WTC11 (cell line): ENCODE results near the gene BCAM. TPM values are rescaled to one million over a fixed set of nuclear protein-coding genes. Genes with fewer than 3 reads are reported as not detected.

Source experiments
- ATAC-seq: fragments of 200-7000 bp; cut with Tn5 transposase; 2 replicates; pipeline ENCODE4 v1.10.0; 2021; ENCODE audit warnings: mild to moderate bottlenecking, moderate library complexity
- CTCF ChIA-PET: fragments of 300-600 bp; sonication (Branson Sonifier 250); formaldehyde crosslinking; loops from one replicate; lab custom pipeline; 2021; ENCODE audit warnings: antibody characterized with exemption; lab: Charles Lee
- POLR2A ChIA-PET: fragments of 350-600 bp; sonication (Branson Sonifier 250); formaldehyde crosslinking; loops from one replicate; lab custom pipeline; 2021; ENCODE audit warnings: antibody characterized with exemption; lab: Charles Lee
- DNase-seq: peaks from one replicate; pipeline ENCODE4 v3.0.0; 2021; ENCODE audit warnings: low spot score
- H3K27ac Mint-ChIP-seq: 2 replicates; pipeline ENCODE4 v1.8.0; 2021; ENCODE audit warnings: mixed read lengths
- H3K27me3 Mint-ChIP-seq: 2 replicates; pipeline ENCODE4 v1.8.0; 2021; ENCODE audit warnings: low read depth, mild to moderate bottlenecking, moderate library complexity, mixed read lengths
- H3K36me3 Mint-ChIP-seq: 2 replicates; pipeline ENCODE4 v1.8.0; 2021; ENCODE audit warnings: mixed read lengths
- H3K4me1 Mint-ChIP-seq: 2 replicates; pipeline ENCODE4 v1.8.0; 2022; ENCODE audit warnings: mixed read lengths
- H3K4me3 Mint-ChIP-seq: 2 replicates; pipeline ENCODE4 v1.8.0; 2021; ENCODE audit warnings: mild to moderate bottlenecking, moderate library complexity, mixed read lengths
- H3K9me3 Mint-ChIP-seq: 2 replicates; pipeline ENCODE4 v1.8.0; 2021; ENCODE audit warnings: mixed read lengths
- ARID4B ChIP-seq: sonication (generic); formaldehyde crosslinking; IDR thresholded peaks from 2 replicates; pipeline ENCODE4 v1.8.0; 2023; ENCODE audit warnings: missing genetic modification reagents, mild to moderate bottlenecking, borderline replicate concordance
- ATF1 ChIP-seq: sonication (generic); formaldehyde crosslinking; IDR thresholded peaks from 2 replicates; pipeline ENCODE4 v1.8.1; 2023; ENCODE audit warnings: mild to moderate bottlenecking, moderate library complexity, missing genetic modification reagents
- CDX4 ChIP-seq: fragments of 250-450 bp; sonication (Bioruptor Pico); IDR thresholded peaks from 2 replicates; pipeline ENCODE4 v1.9.0; 2021; ENCODE audit warnings: moderate library complexity, mild to moderate bottlenecking, inconsistent platforms, borderline replicate concordance
- EMX1 ChIP-seq: fragments of 250-450 bp; sonication (Bioruptor Pico); IDR thresholded peaks from 2 replicates; pipeline ENCODE4 v1.8.0; 2021; ENCODE audit warnings: mild to moderate bottlenecking
- ERG ChIP-seq: fragments of 250-450 bp; sonication (Bioruptor Pico); IDR thresholded peaks from 2 replicates; pipeline ENCODE4 v1.8.0; 2021; ENCODE audit warnings: mild to moderate bottlenecking
- FOXJ3 ChIP-seq: sonication (generic); formaldehyde crosslinking; IDR thresholded peaks from 2 replicates; pipeline ENCODE4 v1.9.0; 2021; ENCODE audit warnings: missing genetic modification reagents, mild to moderate bottlenecking, borderline replicate concordance
- GRHL2 ChIP-seq: fragments of 250-450 bp; sonication (Bioruptor Pico); IDR thresholded peaks from 2 replicates; pipeline ENCODE4 v1.8.0; 2022; ENCODE audit warnings: mild to moderate bottlenecking, moderate library complexity; ENCODE audit not compliant: insufficient replicate concordance, severe bottlenecking
- MXD4 ChIP-seq: fragments of 250-450 bp; sonication (Bioruptor Pico); IDR thresholded peaks from 2 replicates; pipeline ENCODE4 v1.8.0; 2021; ENCODE audit warnings: mild to moderate bottlenecking, moderate library complexity, borderline replicate concordance
- MYBL2 ChIP-seq: sonication (generic); formaldehyde crosslinking; IDR thresholded peaks from 2 replicates; pipeline ENCODE4 v1.8.1; 2023; ENCODE audit warnings: mild to moderate bottlenecking, moderate library complexity, missing genetic modification reagents
- NFYB ChIP-seq: sonication (generic); formaldehyde crosslinking; conservative IDR thresholded peaks from 2 replicates; pipeline ENCODE4 v1.8.0; 2022; ENCODE audit warnings: low read depth, missing genetic modification reagents
- RELA ChIP-seq: sonication (generic); formaldehyde crosslinking; IDR thresholded peaks from 2 replicates; pipeline ENCODE4 v1.8.1; 2022; ENCODE audit warnings: missing genetic modification reagents, mild to moderate bottlenecking, borderline replicate concordance
- SP1 ChIP-seq: sonication (generic); formaldehyde crosslinking; conservative IDR thresholded peaks from 2 replicates; pipeline ENCODE4 v1.8.1; 2022; ENCODE audit warnings: missing genetic modification reagents
- TEAD1 ChIP-seq: sonication (generic); formaldehyde crosslinking; IDR thresholded peaks from 2 replicates; pipeline ENCODE4 v1.8.0; 2022; ENCODE audit warnings: mild to moderate bottlenecking, missing genetic modification reagents
- TEAD4 ChIP-seq: sonication (generic); formaldehyde crosslinking; IDR thresholded peaks from 2 replicates; pipeline ENCODE4 v1.8.0; 2022; ENCODE audit warnings: mild to moderate bottlenecking, missing genetic modification reagents
- ZNF121 ChIP-seq: sonication (generic); formaldehyde crosslinking; IDR thresholded peaks from 2 replicates; pipeline ENCODE4 v1.8.0; 2023; ENCODE audit warnings: missing genetic modification reagents
- ZNF263 ChIP-seq: sonication (generic); formaldehyde crosslinking; IDR thresholded peaks from 2 replicates; pipeline ENCODE4 v1.8.1; 2022; ENCODE audit warnings: low read depth, mild to moderate bottlenecking, moderate library complexity, missing genetic modification reagents
- ZNF423 ChIP-seq: fragments of 250-450 bp; sonication (Bioruptor Pico); IDR thresholded peaks from 2 replicates; pipeline ENCODE4 v2.1.2; 2022; ENCODE audit warnings: mild to moderate bottlenecking, moderate library complexity
- total RNA-seq: library from RNA; stranded (reverse); gene quantifications from 3 replicates; pipeline ENCODE4 v1.2.3, GENCODE V29; 2021
- TF ChIP-seq, protein P1 (sequence below): sonication (generic); formaldehyde crosslinking; IDR thresholded peaks from 2 replicates; pipeline ENCODE4 v1.8.1; 2022; ENCODE audit warnings: mild to moderate bottlenecking, moderate library complexity, missing genetic modification reagents
- TF ChIP-seq, protein P2 (sequence below): sonication (generic); formaldehyde crosslinking; IDR thresholded peaks from 2 replicates; pipeline ENCODE4 v1.8.0; 2023; ENCODE audit warnings: mild to moderate bottlenecking, missing genetic modification reagents

BCAM gene
- total RNA-seq, 1 experiment from 2014 or later = 73.1 TPM

GRCh38 chr19:44848036-44848811, 39.3 kb downstream of the BCAM start:
- ATAC-seq (no peak), DNase-seq (peak; percentile 38)
- peaks cover 6% of the 10 kb centered on the region for H3K27me3 Mint-ChIP-seq
- H3K27ac Mint-ChIP-seq = peak overlapping the region; percentile 99
- no peaks in the 10 kb centered on the region for H3K36me3 Mint-ChIP-seq
- H3K4me3 Mint-ChIP-seq = peak overlapping the region; percentile 97
- ChIA-PET POLR2A (interaction anchor here (0.5 to 3.4 kb wide), 11 partner anchors 29 to 1169 kb away, joined by 3 to 17 read pairs (median 4); partner anchors contain the start of genes APOE, BCAM and TOMM40), CTCF (interaction anchor here (0.7 to 2.4 kb wide), 16 partner anchors 9 to 277 kb away, joined by 3 to 13 read pairs (median 4); partner anchors contain the start of gene APOE)
- TF ChIP-seq SP1 (CRISPR knock-in tag) (0 out of 2 replicates have a peak, but pooled peaks have one; percentile 0), TEAD1 (no peak), MXD4 (CRISPR knock-in tag) (no peak), MYBL2 (CRISPR knock-in tag) (no peak), CDX4 (no peak)
- peaks cover 33% of the 10 kb centered on the region for H3K4me1 Mint-ChIP-seq
- H3K9me3 Mint-ChIP-seq = no peaks in the 10 kb centered on the region

DNA sequence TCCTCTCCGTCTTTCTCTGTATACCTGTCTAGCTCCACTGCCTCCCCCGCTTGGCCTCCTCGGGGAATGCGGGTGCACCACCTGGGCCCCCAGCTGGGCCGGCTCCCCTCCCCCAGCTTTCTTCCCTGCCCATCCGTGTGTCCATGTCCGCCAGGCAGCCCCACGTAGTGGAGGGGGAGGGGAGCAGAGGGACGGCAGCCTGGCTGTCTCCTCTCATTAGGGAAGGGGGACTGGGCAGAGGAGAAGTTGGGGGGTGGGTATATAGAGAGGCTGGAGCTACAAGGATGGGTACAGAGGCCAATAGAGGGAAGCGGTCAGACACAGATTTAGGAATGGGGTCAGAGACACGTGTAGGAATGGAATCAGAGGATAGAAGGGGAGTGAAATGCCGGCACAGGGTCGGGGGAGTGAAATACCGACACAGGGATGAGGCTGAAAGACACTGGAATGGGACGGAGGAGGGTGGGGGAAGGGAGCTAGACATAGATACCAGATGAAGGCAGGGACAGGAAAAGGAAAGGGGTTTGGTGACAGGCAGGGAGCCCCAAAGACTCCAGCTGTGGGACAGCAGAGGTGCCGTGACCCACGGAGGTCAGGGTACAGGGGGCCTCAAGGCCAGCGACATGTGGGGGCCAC, 40.0 kb downstream of the BCAM start:
- Mint-ChIP-seq H3K4me1 (peaks cover 33% of the 10 kb centered on the region), H3K4me3 (peak overlapping the region; percentile 97), H3K36me3 (peaks cover 3% of the 10 kb centered on the region; the same call in 1 of the 2 replicates), H3K27me3 (peaks cover 4% of the 10 kb centered on the region), H3K27ac (peak overlapping the region; percentile 99), H3K9me3 (no peaks in the 10 kb centered on the region)
- ChIA-PET CTCF (interaction anchor here (0.7 to 2.4 kb wide), 14 partner anchors 9 to 278 kb away, joined by 3 to 13 read pairs (median 4); partner anchors contain the start of gene APOE), POLR2A (interaction anchor here (0.6 to 3.4 kb wide), 10 partner anchors 29 to 1168 kb away, joined by 3 to 17 read pairs (median 5); partner anchors contain the start of genes APOE, BCAM and TOMM40)
- DNase-seq (peak; percentile 56), ATAC-seq (no peak)
- TF ChIP-seq TEAD4 (CRISPR knock-in tag) (no peak), ZNF263 (CRISPR knock-in tag) (no peak), EMX1 (CRISPR knock-in tag) (no peak), FOXJ3 (CRISPR knock-in tag) (no peak), ZNF121 (CRISPR knock-in tag) (no peak), NFYB (no peak), ATF1 (CRISPR knock-in tag) (no peak), MXD4 (CRISPR knock-in tag) (no peak), GRHL2 (CRISPR knock-in tag) (no peak), ZNF423 (CRISPR knock-in tag) (peak; percentile 54)
- TF ChIP-seq, protein P1, sequence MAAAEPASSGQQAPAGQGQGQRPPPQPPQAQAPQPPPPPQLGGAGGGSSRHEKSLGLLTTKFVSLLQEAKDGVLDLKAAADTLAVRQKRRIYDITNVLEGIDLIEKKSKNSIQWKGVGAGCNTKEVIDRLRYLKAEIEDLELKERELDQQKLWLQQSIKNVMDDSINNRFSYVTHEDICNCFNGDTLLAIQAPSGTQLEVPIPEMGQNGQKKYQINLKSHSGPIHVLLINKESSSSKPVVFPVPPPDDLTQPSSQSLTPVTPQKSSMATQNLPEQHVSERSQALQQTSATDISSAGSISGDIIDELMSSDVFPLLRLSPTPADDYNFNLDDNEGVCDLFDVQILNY = no peak
- TF ChIP-seq, protein P2, sequence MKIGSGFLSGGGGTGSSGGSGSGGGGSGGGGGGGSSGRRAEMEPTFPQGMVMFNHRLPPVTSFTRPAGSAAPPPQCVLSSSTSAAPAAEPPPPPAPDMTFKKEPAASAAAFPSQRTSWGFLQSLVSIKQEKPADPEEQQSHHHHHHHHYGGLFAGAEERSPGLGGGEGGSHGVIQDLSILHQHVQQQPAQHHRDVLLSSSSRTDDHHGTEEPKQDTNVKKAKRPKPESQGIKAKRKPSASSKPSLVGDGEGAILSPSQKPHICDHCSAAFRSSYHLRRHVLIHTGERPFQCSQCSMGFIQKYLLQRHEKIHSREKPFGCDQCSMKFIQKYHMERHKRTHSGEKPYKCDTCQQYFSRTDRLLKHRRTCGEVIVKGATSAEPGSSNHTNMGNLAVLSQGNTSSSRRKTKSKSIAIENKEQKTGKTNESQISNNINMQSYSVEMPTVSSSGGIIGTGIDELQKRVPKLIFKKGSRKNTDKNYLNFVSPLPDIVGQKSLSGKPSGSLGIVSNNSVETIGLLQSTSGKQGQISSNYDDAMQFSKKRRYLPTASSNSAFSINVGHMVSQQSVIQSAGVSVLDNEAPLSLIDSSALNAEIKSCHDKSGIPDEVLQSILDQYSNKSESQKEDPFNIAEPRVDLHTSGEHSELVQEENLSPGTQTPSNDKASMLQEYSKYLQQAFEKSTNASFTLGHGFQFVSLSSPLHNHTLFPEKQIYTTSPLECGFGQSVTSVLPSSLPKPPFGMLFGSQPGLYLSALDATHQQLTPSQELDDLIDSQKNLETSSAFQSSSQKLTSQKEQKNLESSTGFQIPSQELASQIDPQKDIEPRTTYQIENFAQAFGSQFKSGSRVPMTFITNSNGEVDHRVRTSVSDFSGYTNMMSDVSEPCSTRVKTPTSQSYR (CRISPR knock-in tag) = peak; percentile 62; the same call in 1 of the 2 replicates

- Mint-ChIP-seq H3K27me3 (no peaks in the 10 kb centered on the region), H3K36me3 (peaks cover 6% of the 10 kb centered on the region), H3K27ac (no peak overlapping the region), H3K9me3 (no peaks in the 10 kb centered on the region), H3K4me1 (peaks cover 30% of the 10 kb centered on the region), H3K4me3 (peak overlapping the region; percentile 41)
- POLR2A ChIA-PET = interaction anchor here (0.5 kb wide), 2 partner anchors 10 to 70 kb away, joined by 3 to 4 read pairs; no protein-coding TSS in a partner anchor
- DNase-seq = no peak
- ATAC-seq = no peak
- TF ChIP-seq RELA (no peak), ERG (CRISPR knock-in tag) (no peak), ARID4B (CRISPR knock-in tag) (0 out of 2 replicates have a peak, but pooled peaks have one; percentile 39)
- CTCF ChIA-PET = interaction anchor here (0.7 kb wide), 2 partner anchors 43 to 280 kb away, joined by 3 read pairs; no protein-coding TSS in a partner anchor
These were observed 41.8 kb downstream of the BCAM start for GRCh38 chr19:44850641-44851109.
